ENCODE results near the gene RNF144A. TPM values are rescaled to one million over a fixed set of nuclear protein-coding genes. Genes with fewer than 3 reads are reported as not detected.

RNF144A gene
- total RNA-seq, 2 donors from 2014 or later: 52.7 to 109 TPM

- 65 to 79% methylated on average over 9 of the region's 9 CpGs for WGBS, 2 donors
- ATAC-seq (no peak), DNase-seq (no peak)
- H3K4me1 ChIP-seq: peaks cover 95% of the 10 kb centered on the region
- TF ChIP-seq CTCF (IDR thresholded peaks at IDR 0.05) (no peak), POLR2A (IDR thresholded peaks at IDR 0.05) (no peak)
- intact Hi-C loops (cut with DNase I): loop anchor here (10.0 kb wide), 1 partner anchor 56 kb away; no protein-coding TSS in a partner anchor
- H3K27me3 ChIP-seq: no peaks in the 10 kb centered on the region
- no peak overlapping the region for H3K4me3 ChIP-seq
- H3K27ac ChIP-seq: peak overlapping the region; percentile 58 to 73 (median 71)
- H3K9me3 ChIP-seq: no peaks in the 10 kb centered on the region
- H3K36me3 ChIP-seq (replicated peaks in 1 of 2; ENCODE audit: insufficient read depth in 1 of 2, low read depth in 2 of 2): no peaks in the 10 kb centered on the region
These were observed 11.2 kb downstream of the RNF144A start for GRCh38 chr2:6928452-6928851.

- WGBS, 2 donors: 50 to 60% methylated on average over 6 of the region's 6 CpGs
- intact Hi-C loops (cut with DNase I): loop anchor here (10.0 kb wide), 1 partner anchor 55 kb away; no protein-coding TSS in a partner anchor
These were observed 12.1 kb downstream of the RNF144A start for GRCh38 chr2:6929196-6929819.

GRCh38 chr2:6930923-6931647, 13.9 kb downstream of the RNF144A start:
- ATAC-seq: no peak
- Histone ChIP-seq H3K36me3 (replicated peaks in 1 of 2; ENCODE audit: insufficient read depth in 1 of 2, low read depth in 2 of 2) (no peaks in the 10 kb centered on the region), H3K27ac (peak overlapping the region in 2 of 4 donors; percentile 21 to 71), H3K27me3 (no peaks in the 10 kb centered on the region), H3K4me1 (peaks cover 86% of the 10 kb centered on the region), H3K4me3 (no peak overlapping the region), H3K9me3 (no peaks in the 10 kb centered on the region)
- no peak for DNase-seq
- TF ChIP-seq POLR2A (IDR thresholded peaks at IDR 0.05) (no peak), CTCF (IDR thresholded peaks at IDR 0.05) (no peak)
- 69 to 75% methylated on average over 4 of the region's 4 CpGs for WGBS, 2 donors
- intact Hi-C loops (cut with DNase I): no loop called here

More at GRCh38 chr2:6929196-6929819, 12.1 kb downstream of the RNF144A start:
- peak overlapping the region in 3 of 4 donors; percentile 14 to 71 (median 71) for H3K27ac ChIP-seq
- H3K9me3 ChIP-seq: no peaks in the 10 kb centered on the region
- DNase-seq: no peak
- H3K4me1 ChIP-seq: peaks cover 94% of the 10 kb centered on the region
- ATAC-seq: no peak
- H3K27me3 ChIP-seq: no peaks in the 10 kb centered on the region
- H3K4me3 ChIP-seq: no peak overlapping the region
- no peak for TF ChIP-seq CTCF (IDR thresholded peaks at IDR 0.05)
- no peak for TF ChIP-seq POLR2A (IDR thresholded peaks at IDR 0.05)
- H3K36me3 ChIP-seq (replicated peaks in 1 of 2; ENCODE audit: insufficient read depth in 1 of 2, low read depth in 2 of 2): no peaks in the 10 kb centered on the region

GRCh38 chr2:6931753-6932152, 14.5 kb downstream of the RNF144A start:
- no peak for TF ChIP-seq CTCF (IDR thresholded peaks at IDR 0.05)
- no peak for TF ChIP-seq POLR2A (IDR thresholded peaks at IDR 0.05)
- H3K27me3 ChIP-seq: no peaks in the 10 kb centered on the region
- H3K4me3 ChIP-seq: no peak overlapping the region
- no peak for DNase-seq
- WGBS, 2 donors: 23 to 29% methylated on average over 1 of the region's 1 CpG
- no peaks in the 10 kb centered on the region for H3K36me3 ChIP-seq (replicated peaks in 1 of 2; ENCODE audit: insufficient read depth in 1 of 2, low read depth in 2 of 2)
- ATAC-seq: no peak
- H3K9me3 ChIP-seq: no peaks in the 10 kb centered on the region
- intact Hi-C loops (cut with DNase I): no loop called here
- H3K4me1 ChIP-seq: peaks cover 86% of the 10 kb centered on the region
- H3K27ac ChIP-seq: peak overlapping the region in 2 of 4 donors; percentile 21 to 38

Data from body of pancreas (tissue), 4 donors.